Suprapubic skin (tissue), 4 donors: ENCODE measurements around the gene LAMA5.

Source experiments
- CTCF ChIP-seq, 2 donors: fragments of 200-600 bp in 1 of 2; fragments of 450-650 bp in 1 of 2; sonication (generic) in 1 of 2; IDR thresholded peaks; one replicate each; pipeline ENCODE4 v1.5.1; 2016 to 2019; ENCODE audit warnings: antibody characterized with exemption in 2 of 2, mild to moderate bottlenecking in 1 of 2, moderate library complexity in 1 of 2
- EP300 ChIP-seq: sonication (generic); formaldehyde crosslinking; IDR thresholded peaks from one replicate; pipeline ENCODE4 v1.6.1; 2017; ENCODE audit warnings: antibody characterized with exemption
- POLR2A ChIP-seq, 2 donors: fragments of 450-650 bp; IDR thresholded peaks; one replicate each; pipeline ENCODE4 v1.6.1; 2017; ENCODE audit warnings: antibody characterized with exemption in 2 of 2, mild to moderate bottlenecking in 2 of 2, moderate library complexity in 2 of 2
- POLR2AphosphoS5 ChIP-seq, 3 donors: sonication (generic); formaldehyde crosslinking; IDR thresholded peaks; one replicate each; pipeline ENCODE4 v1.6.1; 2017; ENCODE audit warnings: antibody characterized with exemption in 3 of 3

GRCh38 chr20:62277253-62277652 is 89.9 kb downstream of the LAMA5 start:
- TF ChIP-seq CTCF (IDR thresholded peaks at IDR 0.05) (no peak), EP300 (no peak), POLR2A (IDR thresholded peaks at IDR 0.05) (no peak), POLR2AphosphoS5 (IDR thresholded peaks at IDR 0.05) (no peak)
